OCI-LY7 (cell line): Measurements from ENCODE around the gene RTN4R.

ENCODE experiments used
- CTCF ChIP-seq: fragments of 200-600 bp; sonication (generic); conservative IDR thresholded peaks from 2 replicates; pipeline ENCODE4 v1.5.1; 2014; ENCODE audit warnings: mild to moderate bottlenecking, antibody characterized with exemption, low read length, moderate library complexity, mixed read lengths
- EZH2phosphoT487 ChIP-seq: fragments of 200-600 bp; sonication (generic); IDR thresholded peaks from 2 replicates; pipeline ENCODE4 v1.6.1; 2018; ENCODE audit warnings: low read depth, borderline replicate concordance, mild to moderate bottlenecking, mixed run types, antibody characterized with exemption, low read length, moderate library complexity, mixed read lengths

- no peak for TF ChIP-seq CTCF
- no peak for TF ChIP-seq EZH2phosphoT487
Observed at GRCh38 chr22:20276468-20276867, 8.3 kb upstream of the RTN4R start.
